ENCODE data around the gene WDR6. TPM values are rescaled to one million over a fixed set of nuclear protein-coding genes. Genes with fewer than 3 reads are reported as not detected.

The WDR6 gene
- total and polyA plus RNA-seq, 9 of the 15 experiments (the other 6 are each of a cell fraction or from before 2014, with no cell fraction given) = 8.9 to 90.6 (median 44.7) TPM

DNA sequence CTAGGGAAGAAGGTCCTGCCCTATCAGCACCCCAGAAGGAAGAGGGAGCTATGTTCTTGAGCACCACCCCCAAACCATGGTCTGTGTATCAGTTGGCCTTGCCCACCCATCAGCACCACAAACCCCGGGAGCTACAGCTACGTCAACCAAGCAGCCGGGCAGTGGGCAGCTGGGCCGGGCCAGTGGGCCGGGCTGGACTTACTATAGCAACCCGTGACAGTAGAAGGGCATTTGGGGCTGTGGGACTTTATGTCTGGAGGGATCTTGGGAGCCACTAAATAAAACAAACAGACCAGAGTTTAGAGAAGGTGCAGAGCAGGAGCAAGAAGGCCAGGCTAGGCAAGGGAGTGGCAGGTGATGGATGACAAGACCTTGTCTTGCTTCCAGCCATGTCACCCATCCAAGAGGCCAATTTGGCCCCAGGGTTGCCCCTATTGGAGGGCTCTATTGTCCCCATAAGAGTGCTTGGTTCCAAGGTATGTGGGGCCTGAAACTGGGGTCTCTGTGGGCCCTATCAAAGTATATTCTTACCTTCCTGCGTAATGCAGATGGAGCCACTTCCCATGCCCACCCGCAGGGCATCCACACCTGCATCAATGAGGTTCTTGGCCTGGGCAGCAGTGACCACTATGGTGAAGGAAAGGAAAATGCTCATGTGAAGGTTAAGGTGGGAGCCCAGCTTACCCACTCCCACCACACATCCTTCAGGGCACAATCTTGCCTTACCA is 18.8 kb downstream of the WDR6 start (continued):
- TF ChIP-seq NCOA6 (IDR thresholded peaks at IDR 0.05) (no peak), LARP7 (IDR thresholded peaks at IDR 0.05) (no peak), SUPT5H (IDR thresholded peaks at IDR 0.05) (peak; percentile 47), ZNF41 (CRISPR knock-in tag; conservative IDR thresholded peaks at IDR 0.05) (no peak), NCOA4 (IDR thresholded peaks at IDR 0.05; ENCODE audit: partially characterized antibody) (no peak), MCM5 (IDR thresholded peaks at IDR 0.05; ENCODE audit: low read depth) (no peak), SREBF2 (CRISPR knock-in tag; IDR thresholded peaks at IDR 0.05) (no peak), RBM34 (IDR thresholded peaks at IDR 0.05; ENCODE audit: borderline replicate concordance, insufficient read depth, low read length) (no peak), ZNF764 (CRISPR knock-in tag; IDR thresholded peaks at IDR 0.05; ENCODE audit: low read depth) (no peak), ZBTB40 (IDR thresholded peaks at IDR 0.05) (no peak), ZBTB40 (CRISPR knock-in tag; IDR thresholded peaks at IDR 0.05) (no peak), KDM5B (IDR thresholded peaks at IDR 0.05; ENCODE audit: insufficient replicate concordance, low read depth, low read length) (peak; percentile 21), ZNF140 (CRISPR knock-in tag; IDR thresholded peaks at IDR 0.05) (no peak)
- TF ChIP-seq, protein P1, sequence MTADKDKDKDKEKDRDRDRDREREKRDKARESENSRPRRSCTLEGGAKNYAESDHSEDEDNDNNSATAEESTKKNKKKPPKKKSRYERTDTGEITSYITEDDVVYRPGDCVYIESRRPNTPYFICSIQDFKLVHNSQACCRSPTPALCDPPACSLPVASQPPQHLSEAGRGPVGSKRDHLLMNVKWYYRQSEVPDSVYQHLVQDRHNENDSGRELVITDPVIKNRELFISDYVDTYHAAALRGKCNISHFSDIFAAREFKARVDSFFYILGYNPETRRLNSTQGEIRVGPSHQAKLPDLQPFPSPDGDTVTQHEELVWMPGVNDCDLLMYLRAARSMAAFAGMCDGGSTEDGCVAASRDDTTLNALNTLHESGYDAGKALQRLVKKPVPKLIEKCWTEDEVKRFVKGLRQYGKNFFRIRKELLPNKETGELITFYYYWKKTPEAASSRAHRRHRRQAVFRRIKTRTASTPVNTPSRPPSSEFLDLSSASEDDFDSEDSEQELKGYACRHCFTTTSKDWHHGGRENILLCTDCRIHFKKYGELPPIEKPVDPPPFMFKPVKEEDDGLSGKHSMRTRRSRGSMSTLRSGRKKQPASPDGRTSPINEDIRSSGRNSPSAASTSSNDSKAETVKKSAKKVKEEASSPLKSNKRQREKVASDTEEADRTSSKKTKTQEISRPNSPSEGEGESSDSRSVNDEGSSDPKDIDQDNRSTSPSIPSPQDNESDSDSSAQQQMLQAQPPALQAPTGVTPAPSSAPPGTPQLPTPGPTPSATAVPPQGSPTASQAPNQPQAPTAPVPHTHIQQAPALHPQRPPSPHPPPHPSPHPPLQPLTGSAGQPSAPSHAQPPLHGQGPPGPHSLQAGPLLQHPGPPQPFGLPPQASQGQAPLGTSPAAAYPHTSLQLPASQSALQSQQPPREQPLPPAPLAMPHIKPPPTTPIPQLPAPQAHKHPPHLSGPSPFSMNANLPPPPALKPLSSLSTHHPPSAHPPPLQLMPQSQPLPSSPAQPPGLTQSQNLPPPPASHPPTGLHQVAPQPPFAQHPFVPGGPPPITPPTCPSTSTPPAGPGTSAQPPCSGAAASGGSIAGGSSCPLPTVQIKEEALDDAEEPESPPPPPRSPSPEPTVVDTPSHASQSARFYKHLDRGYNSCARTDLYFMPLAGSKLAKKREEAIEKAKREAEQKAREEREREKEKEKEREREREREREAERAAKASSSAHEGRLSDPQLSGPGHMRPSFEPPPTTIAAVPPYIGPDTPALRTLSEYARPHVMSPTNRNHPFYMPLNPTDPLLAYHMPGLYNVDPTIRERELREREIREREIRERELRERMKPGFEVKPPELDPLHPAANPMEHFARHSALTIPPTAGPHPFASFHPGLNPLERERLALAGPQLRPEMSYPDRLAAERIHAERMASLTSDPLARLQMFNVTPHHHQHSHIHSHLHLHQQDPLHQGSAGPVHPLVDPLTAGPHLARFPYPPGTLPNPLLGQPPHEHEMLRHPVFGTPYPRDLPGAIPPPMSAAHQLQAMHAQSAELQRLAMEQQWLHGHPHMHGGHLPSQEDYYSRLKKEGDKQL (CRISPR knock-in tag; IDR thresholded peaks at IDR 0.05; ENCODE audit: borderline replicate concordance) = no peak
